ENCODE results near the gene TGFB3.

The TGFB3 gene

DNA sequence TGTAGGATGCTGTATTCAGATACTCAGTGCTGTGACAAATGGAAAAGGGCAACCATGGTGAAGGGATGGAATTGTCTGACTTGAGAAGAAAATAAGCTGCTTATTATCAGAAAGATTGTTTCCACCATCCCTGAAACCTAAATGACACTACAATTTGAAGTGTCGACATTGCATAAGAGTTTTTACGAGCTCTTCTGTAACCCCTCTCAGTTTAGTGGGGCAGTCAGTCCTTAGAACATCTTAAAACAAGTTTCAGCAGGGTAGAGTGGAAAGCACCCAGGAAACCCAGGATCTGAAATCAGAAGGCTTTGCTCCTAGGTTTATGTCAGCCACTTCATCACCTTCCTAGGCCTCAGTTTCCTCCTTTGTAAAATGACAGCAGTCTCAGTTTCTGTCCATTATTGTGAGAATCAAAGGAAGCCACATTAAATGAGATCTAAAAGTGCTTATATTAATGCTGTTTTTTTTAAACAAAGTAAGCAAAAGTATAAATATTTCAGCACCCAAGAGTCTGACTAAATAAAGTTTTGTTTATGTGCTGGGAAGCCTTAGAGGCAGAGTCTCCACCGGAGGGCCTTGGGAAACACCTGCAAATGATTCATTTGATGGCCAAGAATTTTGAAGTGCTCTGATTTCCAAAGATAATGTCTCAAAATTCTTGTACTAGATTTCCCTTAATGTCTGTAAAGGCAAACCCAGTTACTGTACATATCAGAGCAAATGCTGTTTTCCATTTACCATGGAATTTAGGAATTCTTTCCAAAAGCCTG, 5.6 kb upstream of the TGFB3 start:
- Histone ChIP-seq H3K27me3 (ENCODE audit: insufficient read depth, low read length) (no peaks in the 10 kb centered on the region), H3K4me3 (ENCODE audit: low read depth, low read length) (no peak overlapping the region; the same call in 1 of the 2 replicates), H2AFZ (ENCODE audit: low read length, unreplicated experiment) (no peak overlapping the region), H3K4me1 (ENCODE audit: control insufficient read depth, insufficient read depth, low read length, unreplicated experiment) (peaks cover 22% of the 10 kb centered on the region), H3K79me2 (ENCODE audit: control insufficient read depth, insufficient read depth, low read length, unreplicated experiment) (peaks cover 9% of the 10 kb centered on the region), H3K36me3 (ENCODE audit: insufficient read depth, low read length) (no peaks in the 10 kb centered on the region), H3K27ac (ENCODE audit: low read depth, low read length) (no peak overlapping the region)

DNA sequence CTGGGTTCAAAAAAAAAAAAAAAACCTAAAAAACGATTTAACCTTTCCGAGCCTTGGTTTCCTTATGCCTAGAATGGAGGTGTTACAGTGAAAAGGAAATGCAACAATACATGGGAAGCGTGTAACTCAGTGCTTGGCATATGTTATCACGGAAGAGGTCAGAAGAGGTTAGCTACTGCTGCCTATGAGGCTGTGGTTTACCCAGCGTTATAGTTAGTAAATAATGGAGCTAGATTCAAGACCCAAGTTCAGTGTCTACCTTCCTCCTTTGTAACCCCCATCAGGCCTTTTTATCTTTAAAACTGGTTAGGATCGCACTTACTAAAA, 4.6 kb upstream of the TGFB3 start:
- H3K4me1 ChIP-seq (ENCODE audit: control insufficient read depth, insufficient read depth, low read length, unreplicated experiment) = peaks cover 23% of the 10 kb centered on the region
- peak overlapping the region; percentile 62 for H2AFZ ChIP-seq (ENCODE audit: low read length, unreplicated experiment)
- H3K4me3 ChIP-seq (ENCODE audit: low read depth, low read length) = peak overlapping the region; percentile 91
- H3K36me3 ChIP-seq (ENCODE audit: insufficient read depth, low read length) = no peaks in the 10 kb centered on the region
- H3K27ac ChIP-seq (ENCODE audit: low read depth, low read length) = peak overlapping the region; percentile 57; the same call in 1 of the 2 replicates
- peaks cover 9% of the 10 kb centered on the region for H3K79me2 ChIP-seq (ENCODE audit: control insufficient read depth, insufficient read depth, low read length, unreplicated experiment)
- no peaks in the 10 kb centered on the region for H3K27me3 ChIP-seq (ENCODE audit: insufficient read depth, low read length)

DNA sequence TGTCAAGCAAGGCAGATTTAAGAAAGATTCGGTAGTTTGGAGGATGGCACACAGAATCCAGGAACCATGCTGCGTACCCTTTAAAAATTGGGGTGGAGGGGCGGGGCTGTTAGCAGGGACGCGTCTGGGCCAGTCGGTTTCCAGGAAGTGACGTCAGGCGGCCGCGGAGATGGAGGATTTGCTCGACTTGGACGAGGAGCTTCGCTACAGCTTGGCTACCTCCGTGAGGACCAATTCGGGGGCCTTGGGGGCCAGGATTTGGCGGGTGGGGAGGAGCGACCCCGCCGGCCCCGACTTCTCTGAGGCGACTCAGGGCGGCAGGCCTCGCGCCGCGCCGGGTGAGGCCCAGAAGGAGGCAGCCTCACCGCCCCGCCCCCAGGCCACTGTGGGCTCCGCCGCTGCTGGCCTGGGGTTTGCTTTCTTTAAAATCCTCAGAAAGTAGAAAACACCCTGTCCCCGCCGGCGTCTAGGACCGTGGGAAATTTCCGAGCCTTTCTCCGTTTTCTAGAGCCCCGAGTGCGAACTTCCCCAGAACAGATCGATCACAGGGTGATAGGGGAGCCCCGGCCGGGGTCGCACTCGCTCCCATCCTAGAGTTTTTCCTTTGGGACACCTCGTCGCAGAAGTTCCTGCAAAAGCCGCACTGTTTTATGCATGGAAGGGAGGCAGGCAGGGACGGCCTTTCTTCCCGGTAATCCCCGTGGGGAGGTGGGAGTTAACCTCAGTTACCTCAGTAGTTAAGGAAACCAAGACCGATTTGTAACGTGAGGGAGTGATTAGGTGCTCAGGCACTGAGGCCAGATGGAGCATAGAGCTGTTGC, 4.0 kb upstream of the TGFB3 start, which contains the start of gene IFT43:
Gene IFT43 (plus strand): TSS at position 146 of the 821 bp plus-strand sequence. CDS start 24 bp downstream, at position 170.
- H3K4me1 ChIP-seq (ENCODE audit: control insufficient read depth, insufficient read depth, low read length, unreplicated experiment) = peaks cover 29% of the 10 kb centered on the region
- peak within 1 kb of the TSS; percentile 70 for H2AFZ ChIP-seq (ENCODE audit: low read length, unreplicated experiment)
- H3K36me3 ChIP-seq (ENCODE audit: insufficient read depth, low read length) = no peaks in the 10 kb centered on the region
- H3K4me3 ChIP-seq (ENCODE audit: low read depth, low read length) = peak within 1 kb of the TSS; percentile 91
- no peaks in the 10 kb centered on the region for H3K27me3 ChIP-seq (ENCODE audit: insufficient read depth, low read length)
- peaks cover 9% of the 10 kb centered on the region for H3K79me2 ChIP-seq (ENCODE audit: control insufficient read depth, insufficient read depth, low read length, unreplicated experiment)
- peak within 1 kb of the TSS; percentile 57; the same call in 1 of the 2 replicates for H3K27ac ChIP-seq (ENCODE audit: low read depth, low read length)

DNA sequence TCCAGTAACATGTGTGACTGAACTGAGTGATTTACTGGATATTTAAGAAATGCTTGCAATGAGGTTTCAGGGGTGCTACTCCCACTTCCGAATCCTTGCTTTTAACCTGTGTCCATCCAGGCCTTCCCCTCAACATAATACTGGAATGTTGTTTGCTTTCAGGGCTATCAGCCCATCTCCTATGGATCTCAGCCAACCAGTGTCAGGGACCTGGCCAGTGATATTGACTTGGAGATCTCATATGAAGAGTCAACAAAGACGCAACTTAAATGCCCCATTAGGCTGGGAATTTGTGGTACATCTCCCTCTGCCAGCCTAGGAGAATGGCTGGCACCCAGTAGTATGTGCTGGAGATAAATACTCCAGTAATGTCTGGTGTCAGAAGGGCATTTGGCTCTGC, 2.9 kb upstream of the TGFB3 start:
- no peak overlapping the region for H2AFZ ChIP-seq (ENCODE audit: low read length, unreplicated experiment)
- no peaks in the 10 kb centered on the region for H3K36me3 ChIP-seq (ENCODE audit: insufficient read depth, low read length)
- no peaks in the 10 kb centered on the region for H3K27me3 ChIP-seq (ENCODE audit: insufficient read depth, low read length)
- H3K4me1 ChIP-seq (ENCODE audit: control insufficient read depth, insufficient read depth, low read length, unreplicated experiment) = peaks cover 39% of the 10 kb centered on the region
- peaks cover 9% of the 10 kb centered on the region for H3K79me2 ChIP-seq (ENCODE audit: control insufficient read depth, insufficient read depth, low read length, unreplicated experiment)
- no peak overlapping the region for H3K4me3 ChIP-seq (ENCODE audit: low read depth, low read length)
- no peak overlapping the region for H3K27ac ChIP-seq (ENCODE audit: low read depth, low read length)

DNA sequence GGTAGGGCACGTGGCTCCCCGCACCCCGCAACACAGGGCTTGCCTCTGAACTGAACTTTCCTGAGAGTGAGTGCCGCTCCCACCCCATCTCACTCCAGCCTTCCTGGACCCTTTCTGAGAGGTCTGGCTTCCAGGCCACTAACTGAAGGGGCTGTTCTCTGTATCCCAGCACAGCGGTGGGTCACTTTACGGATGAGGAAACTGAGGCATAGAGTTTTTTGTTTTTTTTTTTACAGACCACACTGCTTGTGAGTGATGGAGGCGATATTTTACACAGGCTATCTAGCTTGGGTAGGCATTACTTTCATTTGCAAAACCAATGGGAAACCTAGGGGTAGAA, 1.2 kb upstream of the TGFB3 start:
- Histone ChIP-seq H3K79me2 (ENCODE audit: control insufficient read depth, insufficient read depth, low read length, unreplicated experiment) (peaks cover 9% of the 10 kb centered on the region), H3K4me3 (ENCODE audit: low read depth, low read length) (peak overlapping the region; percentile 95), H2AFZ (ENCODE audit: low read length, unreplicated experiment) (peak overlapping the region; percentile 75), H3K4me1 (ENCODE audit: control insufficient read depth, insufficient read depth, low read length, unreplicated experiment) (peaks cover 39% of the 10 kb centered on the region), H3K36me3 (ENCODE audit: insufficient read depth, low read length) (no peaks in the 10 kb centered on the region), H3K27ac (ENCODE audit: low read depth, low read length) (no peak overlapping the region), H3K27me3 (ENCODE audit: insufficient read depth, low read length) (no peaks in the 10 kb centered on the region)

DNA sequence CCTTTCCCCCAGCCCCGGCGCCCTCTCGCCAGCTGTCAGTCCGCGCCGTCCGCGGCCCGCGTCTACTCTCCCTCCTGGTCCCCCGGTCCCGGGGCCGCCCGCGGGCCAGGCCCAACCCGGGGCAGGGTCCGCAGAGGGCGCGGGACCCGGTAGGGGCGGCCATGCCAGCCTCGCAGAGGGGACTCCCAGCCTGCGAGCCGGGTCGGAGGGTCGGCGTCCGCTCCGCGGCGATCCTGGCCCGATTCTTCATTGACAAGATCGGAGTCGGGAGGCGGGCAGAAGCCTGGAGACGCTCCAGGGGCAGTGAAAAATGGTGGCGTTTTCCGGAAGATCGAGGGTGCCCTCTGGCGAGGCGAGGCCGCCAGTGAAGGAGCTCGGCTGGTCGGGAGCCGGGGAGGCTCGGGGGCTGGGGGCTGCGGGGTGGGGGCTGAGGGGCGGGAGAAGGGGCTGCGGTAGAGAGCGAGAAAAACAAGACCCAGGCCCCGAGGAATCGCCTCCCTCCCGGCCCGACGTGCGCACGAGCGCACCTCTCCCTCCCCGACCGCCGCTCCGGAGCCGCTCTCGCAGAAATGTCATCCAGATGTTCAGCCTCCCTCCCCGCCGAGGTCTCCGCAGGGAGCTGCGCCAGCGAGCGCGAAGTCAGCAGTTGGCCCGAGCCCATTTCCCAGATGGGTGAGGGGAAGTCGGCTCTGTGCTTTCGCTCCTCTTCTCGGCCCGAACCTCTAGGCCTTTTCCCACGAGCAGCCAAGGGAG, 647 bp upstream of the TGFB3 start:
- Histone ChIP-seq H2AFZ (ENCODE audit: low read length, unreplicated experiment) (peak overlapping the region; percentile 97), H3K36me3 (ENCODE audit: insufficient read depth, low read length) (no peaks in the 10 kb centered on the region), H3K4me3 (ENCODE audit: low read depth, low read length) (peak overlapping the region; percentile 95), H3K4me1 (ENCODE audit: control insufficient read depth, insufficient read depth, low read length, unreplicated experiment) (peaks cover 45% of the 10 kb centered on the region), H3K27me3 (ENCODE audit: insufficient read depth, low read length) (no peaks in the 10 kb centered on the region), H3K27ac (ENCODE audit: low read depth, low read length) (peak overlapping the region; percentile 69; the same call in 1 of the 2 replicates), H3K79me2 (ENCODE audit: control insufficient read depth, insufficient read depth, low read length, unreplicated experiment) (peaks cover 9% of the 10 kb centered on the region)

DNA sequence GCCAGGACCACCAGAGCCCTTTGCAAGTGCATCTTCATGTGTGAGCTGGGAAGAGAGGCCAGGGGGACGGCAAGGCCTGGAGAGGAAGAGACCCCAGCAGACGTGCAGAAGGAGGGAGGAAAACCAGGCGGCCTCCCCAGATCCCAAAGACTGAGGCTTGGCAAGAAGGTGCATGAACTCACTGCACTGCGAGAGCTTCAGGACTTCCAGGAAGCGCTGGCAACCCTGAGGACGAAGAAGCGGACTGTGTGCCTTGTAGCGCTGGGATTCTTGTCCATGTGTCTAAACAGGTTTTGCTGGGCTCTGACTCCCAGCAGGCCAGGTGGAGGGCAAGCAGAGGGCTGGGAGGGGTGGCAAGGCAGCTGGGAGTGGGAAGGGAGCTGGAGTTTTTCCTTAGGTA, 939 bp downstream of the TGFB3 start:
- H2AFZ ChIP-seq (ENCODE audit: low read length, unreplicated experiment) = peak overlapping the region; percentile 11
- H3K79me2 ChIP-seq (ENCODE audit: control insufficient read depth, insufficient read depth, low read length, unreplicated experiment) = no peaks in the 10 kb centered on the region
- H3K27me3 ChIP-seq (ENCODE audit: insufficient read depth, low read length) = no peaks in the 10 kb centered on the region
- H3K4me3 ChIP-seq (ENCODE audit: low read depth, low read length) = peak overlapping the region; percentile 95
- H3K36me3 ChIP-seq (ENCODE audit: insufficient read depth, low read length) = no peaks in the 10 kb centered on the region
- peak overlapping the region; percentile 69; the same call in 1 of the 2 replicates for H3K27ac ChIP-seq (ENCODE audit: low read depth, low read length)
- H3K4me1 ChIP-seq (ENCODE audit: control insufficient read depth, insufficient read depth, low read length, unreplicated experiment) = peaks cover 37% of the 10 kb centered on the region

DNA sequence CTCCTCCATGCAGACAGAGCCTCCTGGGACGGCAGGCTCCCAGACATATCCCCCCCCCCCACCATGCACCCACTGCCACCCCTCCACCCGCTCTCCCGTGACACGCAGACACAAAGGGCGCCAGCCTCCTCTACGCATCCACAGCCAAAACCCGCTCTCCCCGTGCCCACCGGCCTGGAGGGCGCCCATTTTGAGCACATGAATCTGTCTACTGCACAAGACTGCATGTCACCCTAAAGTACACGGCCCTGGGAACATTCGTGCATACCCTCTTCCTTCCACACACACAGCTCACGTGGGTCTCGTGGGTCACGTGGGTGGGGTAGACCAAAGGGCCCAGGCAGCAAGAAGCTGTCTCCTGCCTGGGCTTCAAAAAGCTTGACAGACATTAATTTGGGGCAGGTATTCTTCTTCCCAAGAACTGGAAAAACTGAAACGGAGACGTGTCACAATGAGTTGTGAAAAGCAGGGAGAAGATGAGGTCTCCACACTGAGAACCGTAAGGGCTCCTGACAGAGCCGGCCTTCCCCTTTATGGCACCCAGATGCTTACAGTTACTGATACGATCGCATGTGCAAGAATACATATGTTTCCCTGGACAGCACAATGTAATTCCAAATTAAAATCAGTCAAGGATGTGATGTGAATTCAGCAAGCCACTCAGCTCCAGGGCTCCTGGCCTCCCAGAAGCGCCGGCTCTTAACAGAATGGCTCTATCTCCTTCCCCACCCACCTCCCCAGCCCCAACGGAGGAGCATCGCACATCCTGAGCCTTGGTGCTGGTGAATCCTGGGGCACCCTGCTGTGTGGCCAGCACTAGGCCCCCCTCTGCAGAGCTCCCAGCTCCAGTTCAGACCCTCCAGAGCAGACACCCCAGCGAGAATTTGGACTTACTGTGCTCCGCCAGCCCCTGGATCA, 1.9 kb downstream of the TGFB3 start:
- Histone ChIP-seq H3K79me2 (ENCODE audit: control insufficient read depth, insufficient read depth, low read length, unreplicated experiment) (no peaks in the 10 kb centered on the region), H3K4me1 (ENCODE audit: control insufficient read depth, insufficient read depth, low read length, unreplicated experiment) (peaks cover 37% of the 10 kb centered on the region), H3K36me3 (ENCODE audit: insufficient read depth, low read length) (no peaks in the 10 kb centered on the region), H3K27me3 (ENCODE audit: insufficient read depth, low read length) (no peaks in the 10 kb centered on the region), H2AFZ (ENCODE audit: low read length, unreplicated experiment) (no peak overlapping the region), H3K27ac (ENCODE audit: low read depth, low read length) (no peak overlapping the region), H3K4me3 (ENCODE audit: low read depth, low read length) (peak overlapping the region; percentile 95)

DNA sequence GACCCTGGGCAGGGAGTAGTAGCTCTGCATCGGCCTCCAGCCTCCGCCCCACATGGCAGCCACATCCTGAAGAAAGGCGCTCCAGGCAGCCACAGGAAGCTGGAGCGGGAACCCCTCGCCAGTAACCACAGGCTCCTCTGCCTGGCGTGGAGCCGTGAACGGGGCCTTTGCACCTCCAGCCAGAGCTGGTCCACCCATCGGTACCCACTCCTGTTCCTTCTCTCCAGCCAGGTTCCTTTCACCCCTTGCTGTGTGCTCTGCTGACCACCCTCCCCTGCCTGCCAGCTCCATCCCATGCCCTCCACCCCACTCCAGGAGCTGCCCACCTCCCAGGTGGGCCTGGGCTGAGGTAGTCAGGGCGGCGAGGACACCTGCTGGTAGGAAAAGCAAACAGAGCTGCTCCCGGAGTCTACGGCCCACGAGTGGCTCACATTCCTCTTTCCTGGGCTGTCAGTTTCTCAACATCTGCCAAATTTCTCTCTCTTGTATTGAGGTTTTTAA, 2.7 kb downstream of the TGFB3 start:
- no peaks in the 10 kb centered on the region for H3K36me3 ChIP-seq (ENCODE audit: insufficient read depth, low read length)
- no peaks in the 10 kb centered on the region for H3K79me2 ChIP-seq (ENCODE audit: control insufficient read depth, insufficient read depth, low read length, unreplicated experiment)
- peak overlapping the region; percentile 95 for H3K4me3 ChIP-seq (ENCODE audit: low read depth, low read length)
- no peak overlapping the region for H3K27ac ChIP-seq (ENCODE audit: low read depth, low read length)
- no peaks in the 10 kb centered on the region for H3K27me3 ChIP-seq (ENCODE audit: insufficient read depth, low read length)
- no peak overlapping the region for H2AFZ ChIP-seq (ENCODE audit: low read length, unreplicated experiment)
- H3K4me1 ChIP-seq (ENCODE audit: control insufficient read depth, insufficient read depth, low read length, unreplicated experiment) = peaks cover 37% of the 10 kb centered on the region
